HCT116 (cell line): ENCODE data around the gene HEG1.

Experiments
- CTCF ChIP-seq, 3 experiments: fragments of 200-600 bp in 1 of 3; sonication (generic) in 1 of 3; IDR thresholded peaks in 2 of 3; conservative IDR thresholded peaks in 1 of 3; 2 replicates each; pipeline ENCODE4 v1.5.1; 2012 to 2017; ENCODE audit warnings: low read depth in 2 of 3, low read length in 2 of 3, antibody characterized with exemption in 1 of 3, borderline replicate concordance in 1 of 3, control low read depth in 1 of 3, mild to moderate bottlenecking in 1 of 3, mixed read lengths in 1 of 3, mixed run types in 1 of 3, moderate library complexity in 1 of 3; ENCODE audit not compliant: insufficient read depth in 1 of 3
- EGR1 ChIP-seq: IDR thresholded peaks from 2 replicates; pipeline ENCODE4 v1.6.1; 2012; ENCODE audit warnings: low read depth
- EZH2 ChIP-seq: fragments of 200-600 bp; sonication (generic); IDR thresholded peaks from 2 replicates; pipeline ENCODE4 v1.6.1; 2017; ENCODE audit warnings: antibody characterized with exemption, mixed run types
- MAX ChIP-seq: IDR thresholded peaks from 2 replicates; pipeline ENCODE4 v1.6.1; 2012
- POLR2A ChIP-seq: IDR thresholded peaks from 2 replicates; pipeline ENCODE4 v1.7.0; 2011; ENCODE audit warnings: borderline replicate concordance; ENCODE audit not compliant: insufficient read depth, insufficient read length; ENCODE audit errors: extremely low read depth
- POLR2AphosphoS5 ChIP-seq: IDR thresholded peaks from 2 replicates; pipeline ENCODE4 v1.6.1; 2011; ENCODE audit warnings: mild to moderate bottlenecking, low read depth, low read length, moderate library complexity
- RAD21 ChIP-seq: IDR thresholded peaks from 2 replicates; pipeline ENCODE4 v1.6.1; 2012; ENCODE audit warnings: low read depth, mild to moderate bottlenecking
- SRF ChIP-seq: IDR thresholded peaks from 2 replicates; pipeline ENCODE4 v1.6.1; 2012; ENCODE audit warnings: low read depth
- ZNF274 ChIP-seq: fragments of 200-500 bp; sonication (Bioruptor generic); IDR thresholded peaks from 2 replicates; pipeline ENCODE4 v1.6.1; 2014; ENCODE audit warnings: mild to moderate bottlenecking, low read depth, low read length, inconsistent platforms

- TF ChIP-seq ZNF274 (no peak), MAX (no peak), POLR2A (no peak), EZH2 (no peak), CTCF (IDR thresholded peaks at IDR 0.05 in 2 of 3, conservative IDR thresholded peaks at IDR 0.05 in 1 of 3; ENCODE audit: borderline replicate concordance in 1 of 3, insufficient read depth in 1 of 3, low read depth in 2 of 3, low read length in 2 of 3) (no peak), SRF (no peak), POLR2AphosphoS5 (no peak), EGR1 (no peak), RAD21 (no peak)
These were observed 87.8 kb downstream of the HEG1 start for GRCh38 chr3:124967964-124968363.
